Astrocyte (in vitro differentiated cells and primary cell): Measurements from ENCODE around the gene RFPL1. TPM values are rescaled to one million over a fixed set of nuclear protein-coding genes. Genes with fewer than 3 reads are reported as not detected.

ENCODE experiments used
- DNase-seq: peaks from one replicate; pipeline ENCODE4 v3.0.0-alpha.2; 2010; ENCODE audit warnings: low read depth
- FAIRE-seq: peaks from 2 replicates; lab custom pipeline; 2011; peaks lifted over from hg19 to GRCh38; lab: Jason Lieb, UNC
- H2AFZ ChIP-seq: 2 replicates; pipeline ENCODE4 v1.6.0; 2012; ENCODE audit warnings: low read depth, low read length, inconsistent platforms
- H3K27ac ChIP-seq: 2 replicates; pipeline ENCODE4 v1.5.1; 2011; ENCODE audit warnings: low read depth, low read length, inconsistent platforms
- H3K27me3 ChIP-seq: 2 replicates; pipeline ENCODE4 v1.6.0; 2011; ENCODE audit warnings: low read length, inconsistent platforms; ENCODE audit not compliant: insufficient read depth
- H3K36me3 ChIP-seq: 2 replicates; pipeline ENCODE4 v1.5.1; 2011; ENCODE audit warnings: low read length, inconsistent platforms; ENCODE audit not compliant: insufficient read depth
- H3K4me1 ChIP-seq: 2 replicates; pipeline ENCODE4 v1.5.1; 2011; ENCODE audit warnings: low read length, inconsistent platforms; ENCODE audit not compliant: insufficient read depth
- H3K4me2 ChIP-seq: 2 replicates; pipeline ENCODE4 v1.6.0; 2012; ENCODE audit warnings: low read length, inconsistent platforms
- H3K4me3 ChIP-seq: 2 replicates; pipeline ENCODE4 v1.5.1; 2011; ENCODE audit warnings: low read depth, mild to moderate bottlenecking, low read length, inconsistent platforms; ENCODE audit not compliant: insufficient read depth
- H3K79me2 ChIP-seq: 2 replicates; pipeline ENCODE4 v1.6.0; 2012; ENCODE audit warnings: mild to moderate bottlenecking, low read length, inconsistent platforms; ENCODE audit not compliant: insufficient read depth
- H3K9ac ChIP-seq: 2 replicates; pipeline ENCODE4 v1.6.0; 2012; ENCODE audit warnings: mild to moderate bottlenecking, low read length, inconsistent platforms
- H3K9me3 ChIP-seq: 2 replicates; pipeline ENCODE4 v1.5.1; 2012; ENCODE audit warnings: low read depth, mild to moderate bottlenecking, low read length, inconsistent platforms; ENCODE audit not compliant: insufficient read depth
- H4K20me1 ChIP-seq: 2 replicates; pipeline ENCODE4 v1.6.0; 2012; ENCODE audit warnings: low read length, inconsistent platforms; ENCODE audit not compliant: insufficient read depth
- H3K27ac Mint-ChIP-seq: one replicate; pipeline ENCODE4 v1.8.0; 2021; ENCODE audit warnings: mild to moderate bottlenecking, mixed read lengths; ENCODE audit not compliant: unreplicated experiment
- H3K27me3 Mint-ChIP-seq: one replicate; pipeline ENCODE4 v1.8.0; 2021; ENCODE audit warnings: low read depth, mixed read lengths; ENCODE audit not compliant: unreplicated experiment
- H3K36me3 Mint-ChIP-seq: one replicate; pipeline ENCODE4 v1.8.0; 2021; ENCODE audit warnings: low read depth, mixed read lengths; ENCODE audit not compliant: unreplicated experiment
- H3K4me1 Mint-ChIP-seq: one replicate; pipeline ENCODE4 v1.8.0; 2021; ENCODE audit warnings: low read depth, mixed read lengths; ENCODE audit not compliant: unreplicated experiment
- H3K4me3 Mint-ChIP-seq: one replicate; pipeline ENCODE4 v1.8.0; 2021; ENCODE audit warnings: mild to moderate bottlenecking, moderate library complexity, mixed read lengths; ENCODE audit not compliant: unreplicated experiment
- H3K9me3 Mint-ChIP-seq: one replicate; pipeline ENCODE4 v1.8.0; 2021; ENCODE audit warnings: mild to moderate bottlenecking, mixed read lengths; ENCODE audit not compliant: unreplicated experiment
- CTCF ChIP-seq: IDR thresholded peaks from 2 replicates; pipeline ENCODE4 v1.5.1; 2011; ENCODE audit warnings: low read depth, mild to moderate bottlenecking, inconsistent platforms, low read length, moderate library complexity; ENCODE audit not compliant: insufficient read depth
- EZH2 ChIP-seq: IDR thresholded peaks from 2 replicates; pipeline ENCODE4 v1.6.1; 2012; ENCODE audit warnings: mild to moderate bottlenecking, low read length, inconsistent platforms; ENCODE audit not compliant: insufficient read depth
- total RNA-seq: library from RNA; stranded (reverse); gene quantifications from 2 replicates; pipeline ENCODE4 v1.2.1, GENCODE V29; 2021

The RFPL1 gene
- total RNA-seq, 1 donor from 2014 or later = not detected

GRCh38 chr22:29481265-29482000, 43.0 kb downstream of the RFPL1 start:
- Histone ChIP-seq H3K4me3 (peak overlapping the region; percentile 34), H3K79me2 (no peaks in the 10 kb centered on the region), H4K20me1 (peaks cover 24% of the 10 kb centered on the region), H3K9ac (no peak overlapping the region), H3K27me3 (peaks cover 45% of the 10 kb centered on the region), H3K36me3 (no peaks in the 10 kb centered on the region), H3K4me1 (peaks cover 11% of the 10 kb centered on the region), H2AFZ (peak overlapping the region; percentile 73), H3K27ac (no peak overlapping the region), H3K4me2 (peak overlapping the region; percentile 78), H3K9me3 (peaks cover 8% of the 10 kb centered on the region)
- peaks cover 13% of the 10 kb centered on the region for H3K4me1 Mint-ChIP-seq
- peak overlapping the region; percentile 76 for H3K4me3 Mint-ChIP-seq
- TF ChIP-seq EZH2 (no peak), CTCF (no peak)
- no peak for FAIRE-seq
- peak overlapping the region; percentile 26 for H3K27ac Mint-ChIP-seq
- H3K36me3 Mint-ChIP-seq = peaks cover 6% of the 10 kb centered on the region
- H3K27me3 Mint-ChIP-seq = peaks cover 56% of the 10 kb centered on the region
- no peak for DNase-seq
- H3K9me3 Mint-ChIP-seq = peaks cover 11% of the 10 kb centered on the region

GRCh38 chr22:29482253-29482652, 43.9 kb downstream of the RFPL1 start:
- Mint-ChIP-seq H3K4me1 (peaks cover 13% of the 10 kb centered on the region), H3K36me3 (peaks cover 4% of the 10 kb centered on the region), H3K9me3 (peaks cover 11% of the 10 kb centered on the region), H3K27me3 (peaks cover 47% of the 10 kb centered on the region), H3K4me3 (no peak overlapping the region), H3K27ac (no peak overlapping the region)
- FAIRE-seq (no peak), DNase-seq (no peak)
- no peak for TF ChIP-seq CTCF
- no peak for TF ChIP-seq EZH2
- Histone ChIP-seq H3K4me2 (no peak overlapping the region), H2AFZ (no peak overlapping the region), H3K4me1 (peaks cover 11% of the 10 kb centered on the region), H3K4me3 (no peak overlapping the region), H3K27ac (no peak overlapping the region), H4K20me1 (peaks cover 21% of the 10 kb centered on the region), H3K9ac (no peak overlapping the region), H3K9me3 (peaks cover 8% of the 10 kb centered on the region), H3K27me3 (peaks cover 42% of the 10 kb centered on the region), H3K36me3 (no peaks in the 10 kb centered on the region), H3K79me2 (no peaks in the 10 kb centered on the region)

- no peak overlapping the region for H3K9ac ChIP-seq
- peaks cover 48% of the 10 kb centered on the region for H3K27me3 Mint-ChIP-seq
- H3K4me1 Mint-ChIP-seq = peaks cover 13% of the 10 kb centered on the region
- no peak for TF ChIP-seq EZH2
- no peak for TF ChIP-seq CTCF
- peaks cover 11% of the 10 kb centered on the region for H3K4me1 ChIP-seq
- no peak overlapping the region for H3K27ac ChIP-seq
- FAIRE-seq = no peak
- H3K36me3 ChIP-seq = no peaks in the 10 kb centered on the region
- H2AFZ ChIP-seq = no peak overlapping the region
- peaks cover 39% of the 10 kb centered on the region for H3K27me3 ChIP-seq
- H3K79me2 ChIP-seq = no peaks in the 10 kb centered on the region
- H3K4me3 ChIP-seq = no peak overlapping the region
- no peak overlapping the region for H3K27ac Mint-ChIP-seq
- H3K9me3 ChIP-seq = peaks cover 8% of the 10 kb centered on the region
- no peak overlapping the region for H3K4me2 ChIP-seq
- DNase-seq = no peak
- peaks cover 21% of the 10 kb centered on the region for H4K20me1 ChIP-seq
- no peak overlapping the region for H3K4me3 Mint-ChIP-seq
- peaks cover 4% of the 10 kb centered on the region for H3K36me3 Mint-ChIP-seq
- peaks cover 11% of the 10 kb centered on the region for H3K9me3 Mint-ChIP-seq
These were observed 44.3 kb downstream of the RFPL1 start for GRCh38 chr22:29482726-29483125.
